AG20443 (cell line): ENCODE results near the gene ATP8B1.

ENCODE experiments used
- DNase-seq: peaks from one replicate; pipeline ENCODE4 v3.0.0; 2012; ENCODE audit warnings: low spot score, mixed read lengths

The ATP8B1 gene

DNA sequence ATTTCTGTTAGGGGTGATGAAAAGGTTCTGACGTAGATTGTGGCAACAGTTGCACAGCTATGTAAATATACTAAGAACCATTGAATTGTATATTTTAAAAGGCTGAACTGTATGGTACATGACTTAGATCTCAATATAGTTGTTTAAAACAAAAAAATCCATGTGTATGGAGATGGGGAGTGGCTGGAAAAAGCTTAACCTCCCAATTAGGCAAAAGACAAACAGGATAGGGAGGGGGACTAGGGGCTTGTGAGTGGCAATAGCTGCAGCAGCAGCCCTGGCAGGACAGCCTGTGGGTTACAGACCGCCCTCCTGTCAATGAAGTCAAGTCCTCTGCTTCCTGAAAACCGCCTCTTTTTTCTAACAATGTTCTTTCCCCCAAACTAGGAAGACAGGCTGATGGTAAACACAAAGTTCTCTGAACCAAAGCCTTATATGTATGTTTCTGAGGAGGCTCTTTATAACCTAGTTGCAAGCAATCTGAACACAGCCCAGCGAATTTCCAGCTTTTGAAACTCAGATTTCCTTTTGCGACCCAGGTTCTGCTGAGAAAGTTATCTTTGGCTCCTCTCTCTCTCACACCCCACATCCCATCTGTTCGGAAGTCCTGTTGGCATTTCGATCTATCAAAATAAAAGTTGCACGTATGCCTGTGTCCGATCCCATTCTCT lies 10.3 kb downstream of the ATP8B1 start:
- DNase-seq = no peak

DNA sequence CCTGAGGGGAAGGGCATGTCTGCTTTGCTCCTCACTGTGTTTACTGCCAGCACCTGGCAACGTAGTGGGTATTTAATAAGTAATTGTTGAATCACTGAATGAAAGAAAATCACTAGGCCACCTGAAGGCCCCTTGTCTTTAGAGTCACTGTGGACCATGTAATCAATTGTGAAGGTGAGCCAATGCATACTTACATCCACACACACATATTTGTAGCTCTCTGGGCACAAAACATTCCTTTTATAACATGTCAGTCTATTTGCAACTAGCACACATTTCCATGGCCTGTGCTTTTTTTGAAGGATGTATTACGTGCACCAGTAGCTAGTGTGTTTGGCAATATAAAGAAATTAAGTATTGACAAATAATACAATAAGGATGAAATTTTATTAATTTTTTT lies 11.2 kb downstream of the ATP8B1 start:
- DNase-seq = no peak

DNA sequence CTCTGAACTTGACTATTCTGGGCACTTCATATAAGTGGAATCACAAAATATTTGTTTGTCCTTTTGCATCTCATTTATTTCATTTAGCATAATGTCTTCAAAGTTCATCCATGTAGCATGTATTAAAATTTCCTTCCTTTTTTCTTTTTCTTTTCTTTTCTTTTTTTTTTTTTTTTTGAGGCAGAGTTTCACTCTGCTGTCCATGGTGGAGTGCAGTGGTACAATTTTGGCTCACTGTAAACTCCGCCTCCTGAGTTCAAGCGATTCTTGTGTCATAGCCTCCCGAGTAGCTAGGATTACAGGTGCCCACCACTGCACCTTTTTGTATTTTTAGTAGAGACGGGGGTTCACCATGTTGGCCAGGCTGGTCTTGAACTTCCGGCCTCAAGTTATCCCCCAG lies 11.9 kb downstream of the ATP8B1 start:
- DNase-seq = no peak

DNA sequence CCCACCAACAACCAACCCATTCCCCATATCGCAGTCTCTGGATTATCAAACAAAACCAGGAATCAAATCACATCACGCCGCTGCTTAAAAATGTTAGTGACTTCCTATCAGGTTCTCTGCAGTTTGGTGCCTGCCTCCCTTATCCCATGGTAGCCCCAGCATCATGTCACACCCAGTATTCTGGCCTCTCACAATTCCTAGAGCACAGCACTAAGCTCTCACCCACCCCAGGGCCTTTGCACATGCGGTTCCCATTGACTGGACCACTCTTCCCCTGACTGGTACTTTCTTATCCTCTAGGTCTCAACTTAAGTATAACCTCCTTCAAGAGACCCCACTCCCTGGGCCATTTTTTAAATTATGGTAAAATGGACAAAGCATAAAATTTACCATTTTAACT lies 12.8 kb downstream of the ATP8B1 start:
- no peak for DNase-seq

DNA sequence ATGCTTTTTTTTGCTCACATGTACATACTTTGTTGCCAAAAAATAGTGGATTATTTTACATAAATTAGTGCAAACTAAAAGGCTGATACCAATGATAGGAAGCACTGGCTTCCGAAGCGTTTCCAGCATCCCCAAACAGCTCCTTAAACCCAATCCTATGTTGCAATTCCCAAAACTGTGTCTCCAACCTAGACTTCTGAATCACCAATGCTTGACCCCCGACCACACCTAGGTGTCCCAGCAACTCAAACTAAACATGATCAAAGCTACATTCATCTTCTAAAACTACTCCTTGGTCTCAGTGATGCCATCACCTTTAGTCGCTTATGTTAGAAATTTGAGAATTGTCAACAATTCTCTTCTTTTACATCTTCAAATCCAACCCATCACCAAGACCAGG lies 13.4 kb downstream of the ATP8B1 start:
- no peak for DNase-seq

DNA sequence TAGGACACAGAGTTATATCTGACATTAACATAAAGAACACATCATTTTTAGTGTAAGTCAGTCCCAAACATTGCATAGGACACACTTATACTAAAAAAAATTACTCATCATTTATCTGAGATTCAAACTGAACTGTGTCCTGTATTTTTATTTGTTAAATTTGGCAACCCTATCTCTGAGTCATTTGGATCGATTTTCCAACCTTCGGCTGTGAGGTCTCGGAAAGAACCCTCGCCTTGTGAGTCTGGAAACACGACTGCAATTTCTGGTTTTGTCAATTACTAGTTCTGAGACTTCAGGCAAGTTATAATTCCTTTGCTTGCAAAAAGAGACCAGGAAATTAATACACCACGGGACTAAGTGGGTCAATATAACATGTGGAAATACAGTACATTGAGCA lies 14.0 kb downstream of the ATP8B1 start:
- DNase-seq = peak; percentile 39

DNA sequence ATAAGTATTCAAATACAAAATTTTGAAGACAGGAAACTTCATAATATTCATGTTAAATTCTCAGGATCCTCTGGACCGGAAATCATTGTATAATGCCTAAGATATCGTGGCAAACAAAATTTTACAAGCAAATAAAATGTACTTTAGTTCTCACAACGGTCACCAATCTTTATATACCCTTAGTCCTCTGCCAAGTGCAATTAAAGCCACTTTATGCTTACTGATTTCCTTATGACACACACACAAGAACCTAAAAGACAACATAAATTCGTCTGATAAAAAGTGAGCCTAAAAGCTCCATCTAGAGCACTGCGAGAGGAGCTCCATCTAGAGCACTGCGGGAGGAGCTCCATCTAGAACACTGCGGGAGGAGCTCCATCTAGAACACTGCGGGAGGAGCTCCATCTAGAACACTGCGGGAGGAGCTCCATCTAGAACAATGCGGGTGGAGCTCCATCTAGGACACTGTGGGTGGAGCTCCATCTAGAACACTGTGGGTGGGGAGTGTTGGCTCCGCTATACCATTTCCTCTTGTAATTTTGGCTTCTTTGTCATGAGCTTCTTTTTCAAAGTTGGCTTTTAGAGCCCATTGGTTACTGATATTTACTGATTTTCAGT lies 15.9 kb downstream of the ATP8B1 start:
- no peak for DNase-seq

DNA sequence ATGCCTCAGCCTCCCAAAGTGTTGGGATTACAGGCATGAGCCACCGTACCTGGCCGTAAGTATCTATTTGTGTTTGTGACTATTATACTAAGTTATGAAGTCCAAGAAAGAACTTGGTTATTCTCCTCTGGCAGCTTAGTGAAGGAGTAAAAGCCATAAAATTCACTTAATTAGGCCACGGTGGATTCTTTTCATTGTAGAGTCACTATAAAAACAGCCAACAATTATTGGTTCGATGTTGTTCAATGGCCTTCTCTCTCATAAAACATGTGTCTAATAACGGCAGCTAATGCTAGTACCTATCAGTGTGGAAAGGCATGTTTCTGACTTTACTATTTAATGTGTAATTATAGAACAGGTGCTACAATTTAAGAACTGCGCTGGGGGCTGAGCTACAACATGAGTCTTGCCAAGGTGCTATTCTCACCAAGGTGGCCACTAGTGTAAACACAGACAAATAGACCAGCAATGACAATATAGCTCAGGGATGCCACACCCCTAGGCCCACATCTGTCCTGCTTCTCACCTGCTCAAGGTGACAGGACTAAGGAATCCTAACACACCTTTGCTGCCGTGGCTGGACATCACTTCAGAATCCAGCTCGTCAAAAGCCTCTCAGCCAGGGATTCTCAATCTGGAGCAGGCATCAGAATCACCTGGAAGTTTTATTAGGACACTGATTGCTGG lies 17.2 kb downstream of the ATP8B1 start:
- no peak for DNase-seq

DNA sequence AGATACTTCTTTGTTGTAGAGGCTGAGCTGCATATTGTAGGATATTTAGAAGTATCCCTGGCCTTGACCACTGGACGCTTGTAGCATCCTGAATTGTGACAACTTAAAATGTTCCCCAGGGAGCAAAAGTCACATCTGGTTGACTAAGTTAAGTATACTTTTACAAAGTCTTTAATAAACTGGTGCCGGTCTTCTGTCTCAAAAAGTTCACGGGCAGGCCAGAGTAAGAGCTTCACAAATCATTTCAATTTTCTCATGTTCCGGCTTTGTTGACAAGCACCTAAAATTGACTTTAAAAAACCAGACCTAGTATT lies 18.4 kb downstream of the ATP8B1 start:
- DNase-seq = no peak

DNA sequence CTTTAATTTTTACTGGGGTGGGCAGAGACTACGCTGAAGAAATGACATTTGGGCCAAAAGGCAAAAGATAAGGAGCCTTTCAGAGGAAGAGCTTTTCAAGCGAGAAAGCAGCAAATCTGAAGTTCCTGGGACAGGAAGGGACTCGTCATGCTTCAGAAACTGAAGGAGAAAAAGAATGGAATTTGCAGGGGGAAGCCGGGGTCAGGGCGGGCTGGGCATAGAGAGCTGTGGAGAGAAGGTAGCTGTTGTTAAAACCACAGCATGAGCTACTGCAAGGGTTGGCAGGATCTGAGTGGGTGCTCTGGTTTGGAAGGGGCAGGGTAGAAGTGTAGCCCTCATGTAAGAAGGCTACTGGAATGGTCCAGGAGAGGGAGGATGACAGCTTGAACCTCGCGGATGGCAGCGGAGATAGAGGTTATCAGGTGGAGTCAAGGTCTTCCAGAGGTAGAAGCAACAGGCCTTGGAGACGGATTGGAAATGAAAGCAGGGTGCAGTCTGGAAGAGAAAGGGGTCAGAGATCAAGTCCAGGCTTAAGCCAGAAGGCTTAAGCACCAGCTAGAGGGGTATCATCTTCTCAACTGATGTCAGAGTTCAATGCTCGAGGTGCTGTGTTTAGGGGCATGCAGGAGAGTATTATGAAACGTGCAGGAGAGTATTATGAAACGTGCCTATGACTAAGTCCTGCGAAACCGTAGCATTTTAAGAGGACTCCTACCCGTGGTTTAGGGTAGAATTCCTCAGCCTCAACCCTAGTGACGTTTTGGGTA lies 18.9 kb downstream of the ATP8B1 start:
- peak; percentile 25 for DNase-seq

DNA sequence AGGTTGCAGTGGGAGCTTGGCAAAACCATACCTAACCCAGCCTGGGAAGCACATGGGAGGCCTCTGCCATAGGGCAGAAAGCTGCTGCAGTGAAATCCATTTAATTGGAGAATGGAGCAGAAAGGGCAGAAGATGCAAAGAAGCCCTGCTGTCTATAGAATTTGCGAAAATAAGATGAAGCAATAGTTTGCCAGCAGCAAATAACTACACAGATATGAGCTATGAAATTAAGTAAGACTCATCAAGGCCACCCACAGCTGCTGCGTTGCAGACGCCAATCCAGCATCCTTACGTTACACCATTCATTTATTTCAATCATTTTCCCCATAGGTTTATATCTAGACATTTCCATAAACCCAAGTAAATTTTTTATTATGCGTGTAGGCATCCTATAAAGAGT lies 21.1 kb downstream of the ATP8B1 start:
- no peak for DNase-seq

DNA sequence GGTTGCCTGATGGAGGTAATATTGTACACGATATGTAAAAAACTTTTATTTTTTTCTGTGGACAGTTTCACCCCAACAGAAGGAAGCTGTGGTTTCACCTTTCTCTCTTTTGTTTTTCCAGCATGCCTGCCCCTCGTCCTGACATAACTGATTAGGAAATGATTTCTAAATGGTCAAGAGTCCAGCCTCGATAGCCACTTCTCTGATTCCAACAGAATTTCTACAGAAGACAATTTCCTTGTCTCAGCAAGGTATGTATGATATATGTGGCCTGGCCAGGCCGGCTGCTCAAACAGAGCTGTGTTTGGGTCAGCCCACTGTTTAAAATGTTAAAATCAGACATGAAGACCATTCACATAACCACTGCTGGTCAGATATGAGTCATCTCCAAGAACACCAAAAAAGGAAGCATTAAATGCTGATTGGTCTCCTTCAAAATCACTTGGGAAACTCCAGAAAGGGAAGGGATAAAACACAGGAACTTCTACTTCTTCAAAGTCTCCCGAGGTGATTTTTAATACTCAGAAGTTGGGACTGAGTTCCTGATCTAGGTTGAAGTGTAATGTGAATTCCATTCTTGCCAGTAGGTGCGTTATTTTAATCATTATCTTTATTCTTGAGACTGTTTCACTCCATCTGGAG lies 22.3 kb downstream of the ATP8B1 start:
- peak; percentile 55 for DNase-seq

DNA sequence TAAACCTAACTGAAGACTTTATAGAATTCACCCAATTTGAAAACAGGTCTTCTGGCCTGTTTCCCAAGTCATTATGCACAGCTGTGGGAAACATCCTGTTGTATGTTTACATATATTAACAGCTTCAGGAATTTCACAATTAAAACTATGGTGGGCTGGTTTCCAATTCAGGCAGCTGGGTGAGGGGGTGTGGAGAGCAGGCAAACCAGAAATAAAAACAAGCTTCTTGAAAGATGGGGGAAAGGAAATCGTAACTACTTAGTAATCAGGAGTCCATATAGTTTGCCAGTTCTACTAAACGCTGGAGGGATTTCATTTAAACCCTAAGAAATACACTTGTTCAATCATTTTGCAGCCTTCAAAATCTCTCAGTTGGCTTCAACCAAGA lies 22.8 kb downstream of the ATP8B1 start:
- no peak for DNase-seq

DNA sequence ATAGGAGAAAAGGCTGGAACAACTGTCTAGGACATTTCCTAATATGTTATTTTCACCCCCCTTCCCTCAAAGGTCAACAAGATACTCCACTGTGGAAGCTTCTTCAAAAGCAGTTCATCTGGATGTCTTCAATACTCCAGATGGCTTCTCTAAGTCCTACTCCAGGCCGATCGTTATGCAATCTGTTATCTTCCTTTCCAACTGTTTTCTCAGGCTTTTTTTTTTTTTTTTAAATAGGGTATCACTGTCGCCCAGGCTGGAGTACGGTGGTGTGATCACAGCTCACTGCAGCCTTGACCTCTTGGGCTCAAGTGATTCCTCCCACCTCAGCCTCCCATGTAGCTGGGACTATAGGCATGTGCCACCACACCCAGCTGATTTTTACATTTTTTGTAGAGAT lies 26.3 kb downstream of the ATP8B1 start:
- DNase-seq = peak; percentile 28

DNA sequence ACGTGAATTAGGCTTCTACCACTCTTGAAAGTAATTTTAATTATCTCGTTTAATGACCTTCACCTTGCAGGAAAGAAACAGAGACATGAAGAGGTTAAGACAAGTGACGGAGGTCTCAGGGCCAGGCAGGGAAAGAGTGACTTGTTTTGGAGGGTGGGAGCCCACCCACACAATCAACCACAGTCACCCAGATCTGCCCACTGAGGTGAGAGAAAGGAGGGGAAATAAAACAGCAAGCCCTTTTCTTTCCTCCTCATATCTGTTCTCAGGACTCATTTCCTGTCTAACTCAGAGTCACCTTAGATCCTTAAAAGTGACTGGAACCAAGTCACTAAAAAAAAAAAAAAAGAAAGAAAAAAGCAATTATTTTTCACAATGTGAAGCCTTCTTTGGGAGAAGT lies 26.8 kb downstream of the ATP8B1 start:
- DNase-seq = no peak

DNA sequence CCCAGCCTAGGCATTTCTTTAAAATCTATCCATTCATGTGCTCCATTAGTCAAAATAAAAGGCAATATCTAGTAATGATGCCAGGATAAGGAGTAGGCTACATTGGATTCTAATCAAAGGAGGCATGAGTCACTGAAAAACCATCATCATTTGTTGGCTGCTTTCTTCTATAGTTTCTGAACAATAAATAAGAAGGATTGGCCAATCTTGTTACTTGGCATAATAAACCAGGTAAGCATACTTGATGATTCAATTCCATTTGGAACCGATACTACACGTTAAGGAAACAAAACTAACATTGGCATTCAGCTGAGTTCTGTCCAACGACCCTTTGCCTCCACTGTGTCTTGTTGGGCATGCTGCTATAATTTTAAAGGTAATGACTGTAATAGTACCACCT lies 27.2 kb downstream of the ATP8B1 start:
- DNase-seq = no peak

DNA sequence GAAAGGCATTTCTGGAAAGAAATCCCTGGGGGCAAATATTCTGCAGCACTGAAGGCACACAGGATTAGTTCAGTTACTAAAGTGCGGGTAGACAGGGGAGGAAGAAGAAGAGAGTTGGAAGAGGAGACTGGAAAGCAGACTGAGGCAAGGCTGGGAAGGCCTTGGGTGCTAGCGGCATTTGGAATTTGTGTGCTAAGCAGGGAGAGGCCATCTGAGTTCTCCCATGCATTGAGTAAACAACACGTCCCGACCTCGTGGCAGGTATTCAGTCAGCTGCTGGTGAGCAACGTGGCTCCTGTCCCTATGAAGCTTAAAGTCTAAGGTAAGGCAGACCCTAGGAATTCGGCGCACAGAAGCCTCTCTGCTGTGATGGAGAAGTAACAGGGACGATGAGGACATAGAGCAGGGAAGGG lies 30.7 kb downstream of the ATP8B1 start:
- DNase-seq = no peak

DNA sequence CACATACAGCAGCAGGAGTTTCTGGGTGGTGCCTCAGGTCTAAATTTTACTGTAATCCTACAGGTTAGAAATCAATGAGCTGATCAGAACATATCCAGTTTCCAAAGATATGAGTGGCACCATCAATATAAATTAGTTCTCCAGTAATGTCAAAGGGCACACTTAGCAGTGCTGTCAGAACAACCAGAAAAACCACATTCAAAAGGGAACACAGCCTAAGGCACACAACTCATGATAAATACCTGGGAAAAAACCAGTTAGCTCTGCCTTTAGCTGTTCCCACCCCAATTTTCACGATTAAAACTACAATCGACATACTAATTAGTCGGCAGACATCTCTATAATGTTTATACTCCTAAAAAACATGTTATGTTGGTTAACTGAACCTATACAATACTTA lies 31.5 kb downstream of the ATP8B1 start:
- no peak for DNase-seq

DNA sequence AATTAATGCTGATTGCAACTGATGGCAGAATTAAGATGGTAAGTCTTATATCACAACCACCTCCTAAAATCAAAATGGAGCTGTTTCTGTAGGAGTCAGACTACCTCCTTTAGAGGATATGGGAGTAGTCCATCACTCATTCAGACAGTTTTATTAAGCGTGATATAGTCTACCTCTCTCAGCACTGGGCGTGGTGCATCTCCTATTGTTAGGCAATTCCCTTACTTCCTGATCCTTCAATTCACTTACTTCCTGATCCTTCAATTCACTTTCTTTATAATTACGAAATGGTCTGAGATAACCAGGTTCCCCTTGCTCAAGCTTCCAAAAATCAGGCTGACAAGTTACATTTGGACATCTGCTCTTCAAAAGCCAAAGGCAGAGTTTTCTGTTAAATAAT lies 31.9 kb downstream of the ATP8B1 start:
- no peak for DNase-seq

DNA sequence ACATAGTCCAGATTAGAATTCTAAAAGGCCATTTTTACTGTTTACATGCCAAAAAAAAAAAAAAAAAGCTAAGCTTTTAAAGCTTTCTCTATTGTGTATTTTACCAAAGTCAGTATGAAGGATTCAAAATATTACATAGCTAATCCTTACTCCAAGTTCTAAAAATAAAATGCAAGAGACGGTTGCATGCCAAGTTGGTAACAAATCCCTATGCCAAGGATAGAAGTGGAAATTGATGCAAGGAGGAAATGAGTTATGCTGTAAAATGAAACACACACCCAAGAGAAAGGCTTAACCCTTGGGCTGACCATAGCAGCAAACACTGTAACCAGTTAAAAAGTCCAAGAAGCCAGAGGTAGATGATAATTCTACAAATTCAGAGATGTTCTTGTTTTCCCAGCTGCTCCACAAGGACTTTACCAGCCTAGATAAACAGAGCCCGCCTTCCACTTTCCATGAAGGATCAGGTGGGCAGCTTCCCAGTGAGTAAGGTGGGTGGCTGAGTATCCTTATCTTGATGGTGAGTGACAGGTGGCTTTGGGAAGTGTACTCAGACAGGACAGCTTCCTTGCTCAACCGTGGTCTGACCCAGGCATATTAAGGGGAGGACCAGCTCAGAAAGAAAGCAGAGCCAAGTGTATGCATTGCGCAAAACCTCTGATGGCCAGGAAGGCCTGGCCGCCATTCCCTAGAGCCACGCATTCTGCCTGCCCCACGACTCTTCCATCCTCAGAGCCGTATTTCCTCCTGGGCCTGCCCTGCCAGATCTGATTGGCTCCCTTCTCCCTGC lies 34.4 kb downstream of the ATP8B1 start:
- DNase-seq = peak; percentile 58

DNA sequence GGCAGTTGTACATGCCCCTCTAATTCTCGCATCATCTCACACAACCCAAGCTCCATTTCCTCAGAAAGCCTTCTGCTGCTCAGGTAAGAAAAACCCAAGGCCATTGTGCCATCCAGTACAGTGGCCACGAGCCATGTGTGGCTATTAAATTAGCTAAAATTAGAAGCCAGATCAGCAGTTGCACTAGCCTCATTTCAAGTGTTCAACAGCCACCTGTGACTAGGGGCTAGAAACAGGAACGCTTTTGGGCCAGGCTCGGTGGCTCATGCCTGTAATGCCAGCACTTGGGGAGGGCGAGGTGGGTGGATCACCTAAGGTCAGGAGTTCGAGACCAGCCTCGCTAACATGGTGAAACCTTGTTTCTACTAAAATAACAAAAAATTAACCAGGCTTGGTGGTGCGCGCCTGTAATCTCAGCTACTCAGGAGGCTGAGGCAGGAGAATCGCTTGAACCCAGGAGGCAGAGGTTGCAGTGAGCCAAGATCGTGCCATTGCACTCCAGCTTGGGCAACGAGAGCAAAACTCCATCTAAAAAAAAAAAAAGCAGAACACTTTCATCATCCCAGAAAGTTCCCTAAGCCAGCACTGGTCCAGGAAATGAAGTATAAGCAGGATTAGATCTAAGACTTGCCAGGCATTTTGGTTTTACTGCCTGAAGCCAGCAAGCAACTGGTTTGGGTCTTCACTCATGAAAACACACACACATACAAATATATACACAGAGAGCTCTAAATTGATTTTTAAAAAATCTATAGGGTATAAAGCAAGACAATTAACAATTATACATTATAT lies 35.7 kb downstream of the ATP8B1 start:
- no peak for DNase-seq
